ENCODE data around the gene CITED1. TPM values are rescaled to one million over a fixed set of nuclear protein-coding genes. Genes with fewer than 3 reads are reported as not detected.

CITED1 gene
- total RNA-seq, 1 experiment from 2014 or later = 1.1 TPM

DNA sequence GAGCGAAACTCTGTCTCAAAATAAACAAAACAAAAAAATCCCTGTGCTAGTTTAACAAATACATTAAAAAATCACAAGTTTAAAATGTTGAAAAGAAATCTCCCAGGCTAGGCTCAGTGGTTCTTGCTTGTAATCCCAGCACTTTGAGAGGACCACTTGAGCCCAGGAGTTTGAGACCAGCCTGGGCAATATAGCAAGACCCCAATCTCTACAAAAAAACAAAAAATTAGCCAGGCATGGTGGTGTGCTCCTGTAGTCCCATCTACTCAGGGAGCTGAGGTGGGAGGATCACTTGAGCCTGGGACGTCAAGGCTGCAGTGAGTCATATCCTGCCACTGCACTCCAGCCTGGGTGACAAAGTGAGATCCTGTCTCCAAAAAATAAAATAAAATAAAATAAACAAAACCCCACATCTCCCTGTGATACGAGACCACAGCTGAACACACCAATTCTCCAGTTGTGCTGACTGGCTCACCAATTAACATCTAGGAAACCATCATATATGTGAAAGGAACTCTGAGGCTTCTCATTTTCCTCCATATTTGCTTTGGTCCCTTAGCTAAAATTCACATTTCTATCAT, 36.0 kb downstream of the CITED1 start:
- peaks cover 19 to 21% of the 10 kb centered on the region in 2 experiments for H3K4me1 Mint-ChIP-seq

More for the DNA sequence above, 36.0 kb downstream of the CITED1 start:
- no CpG with 5 or more reads among the region's 3 CpGs for WGBS (ENCODE audit: extremely low coverage, insufficient read length, low lambda C conversion rate)
- no peak overlapping the region for H3K9ac ChIP-seq (ENCODE audit: extremely low read depth, insufficient read length, low read length)
- H3K79me2 ChIP-seq (ENCODE audit: insufficient read depth, low read length) = no peaks in the 10 kb centered on the region
- no peak overlapping the region for H3K4ac ChIP-seq (ENCODE audit: low read depth, low read length)
- TF ChIP-seq, protein P1, sequence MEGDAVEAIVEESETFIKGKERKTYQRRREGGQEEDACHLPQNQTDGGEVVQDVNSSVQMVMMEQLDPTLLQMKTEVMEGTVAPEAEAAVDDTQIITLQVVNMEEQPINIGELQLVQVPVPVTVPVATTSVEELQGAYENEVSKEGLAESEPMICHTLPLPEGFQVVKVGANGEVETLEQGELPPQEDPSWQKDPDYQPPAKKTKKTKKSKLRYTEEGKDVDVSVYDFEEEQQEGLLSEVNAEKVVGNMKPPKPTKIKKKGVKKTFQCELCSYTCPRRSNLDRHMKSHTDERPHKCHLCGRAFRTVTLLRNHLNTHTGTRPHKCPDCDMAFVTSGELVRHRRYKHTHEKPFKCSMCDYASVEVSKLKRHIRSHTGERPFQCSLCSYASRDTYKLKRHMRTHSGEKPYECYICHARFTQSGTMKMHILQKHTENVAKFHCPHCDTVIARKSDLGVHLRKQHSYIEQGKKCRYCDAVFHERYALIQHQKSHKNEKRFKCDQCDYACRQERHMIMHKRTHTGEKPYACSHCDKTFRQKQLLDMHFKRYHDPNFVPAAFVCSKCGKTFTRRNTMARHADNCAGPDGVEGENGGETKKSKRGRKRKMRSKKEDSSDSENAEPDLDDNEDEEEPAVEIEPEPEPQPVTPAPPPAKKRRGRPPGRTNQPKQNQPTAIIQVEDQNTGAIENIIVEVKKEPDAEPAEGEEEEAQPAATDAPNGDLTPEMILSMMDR (conservative IDR thresholded peaks at IDR 0.05) = no peak
- no peak for DNase-seq
- no peak overlapping the region for H3K27ac ChIP-seq (ENCODE audit: insufficient read length, low read depth, low read length)
- H3K9me3 ChIP-seq (ENCODE audit: control insufficient read depth, low read depth, low read length) = no peaks in the 10 kb centered on the region
- H3K23ac ChIP-seq (ENCODE audit: insufficient read length, low read depth, low read length) = no peak overlapping the region
- no peak overlapping the region for H2BK20ac ChIP-seq (ENCODE audit: low read depth, low read length, poor library complexity, severe bottlenecking)
- no peak overlapping the region for H2BK15ac ChIP-seq (ENCODE audit: low read depth, low read length)
- no peaks in the 10 kb centered on the region for H4K20me1 ChIP-seq (ENCODE audit: control insufficient read depth, insufficient read depth, insufficient read length)
- Mint-ChIP-seq H3K27ac (peak overlapping the region in 1 of 3 experiments; percentile 68; a peak in 3 of 7 replicates), H3K4me3 (no peak overlapping the region), H3K9me3 (peaks cover 0 to 3% of the 10 kb centered on the region in 2 experiments; a peak in 2 of 5 replicates), H3K36me3 (ENCODE audit: insufficient read depth in 1 of 3, low read depth in 3 of 3) (peaks cover 58 to 76% (median 73%) of the 10 kb centered on the region in 3 experiments), H3K27me3 (ENCODE audit: low read depth) (no peaks in the 10 kb centered on the region)
- no peak overlapping the region for H3K56ac ChIP-seq (ENCODE audit: insufficient read length, low read depth, low read length)
- no peaks in the 10 kb centered on the region for H3K27me3 ChIP-seq (ENCODE audit: insufficient read depth, low read length)
- no peak overlapping the region for H4K5ac ChIP-seq (ENCODE audit: insufficient read length, low read depth, low read length)
- H2BK120ac ChIP-seq (ENCODE audit: low read depth, low read length, poor library complexity, severe bottlenecking) = no peak overlapping the region
- no peaks in the 10 kb centered on the region for H3K23me2 ChIP-seq (ENCODE audit: insufficient read length, low read depth, low read length, poor library complexity, severe bottlenecking)
- no peak overlapping the region for H3K14ac ChIP-seq (ENCODE audit: insufficient read depth, low read length)
- no peak overlapping the region for H4K8ac ChIP-seq (replicated peaks; ENCODE audit: insufficient read length, low read depth, low read length)
- no peak overlapping the region for H2AK5ac ChIP-seq (ENCODE audit: insufficient read length, low read length)
- H3K18ac ChIP-seq (ENCODE audit: insufficient read length, low read depth, low read length) = no peak overlapping the region
- no peak overlapping the region for H2BK12ac ChIP-seq (ENCODE audit: insufficient read length, low read depth, low read length)
- H2AFZ ChIP-seq (ENCODE audit: low read length) = no peak overlapping the region
- no peak overlapping the region for H3T11ph ChIP-seq (ENCODE audit: low read length)
- H3K79me1 ChIP-seq (ENCODE audit: insufficient read depth, low read depth, low read length, poor library complexity, severe bottlenecking) = peaks cover 5% of the 10 kb centered on the region
- no peak overlapping the region for H4K91ac ChIP-seq (ENCODE audit: insufficient read length, low read depth, low read length)
- H2BK5ac ChIP-seq (ENCODE audit: insufficient read length, low read length) = no peak overlapping the region
- H3K4me2 ChIP-seq (ENCODE audit: insufficient read depth, insufficient read length, low read length) = no peak overlapping the region
- H3K4me1 ChIP-seq (ENCODE audit: insufficient read depth, low read length) = no peaks in the 10 kb centered on the region; the same call in 1 of the 2 replicates
